Measurements from ENCODE around the gene FAM200C.

The FAM200C gene

DNA sequence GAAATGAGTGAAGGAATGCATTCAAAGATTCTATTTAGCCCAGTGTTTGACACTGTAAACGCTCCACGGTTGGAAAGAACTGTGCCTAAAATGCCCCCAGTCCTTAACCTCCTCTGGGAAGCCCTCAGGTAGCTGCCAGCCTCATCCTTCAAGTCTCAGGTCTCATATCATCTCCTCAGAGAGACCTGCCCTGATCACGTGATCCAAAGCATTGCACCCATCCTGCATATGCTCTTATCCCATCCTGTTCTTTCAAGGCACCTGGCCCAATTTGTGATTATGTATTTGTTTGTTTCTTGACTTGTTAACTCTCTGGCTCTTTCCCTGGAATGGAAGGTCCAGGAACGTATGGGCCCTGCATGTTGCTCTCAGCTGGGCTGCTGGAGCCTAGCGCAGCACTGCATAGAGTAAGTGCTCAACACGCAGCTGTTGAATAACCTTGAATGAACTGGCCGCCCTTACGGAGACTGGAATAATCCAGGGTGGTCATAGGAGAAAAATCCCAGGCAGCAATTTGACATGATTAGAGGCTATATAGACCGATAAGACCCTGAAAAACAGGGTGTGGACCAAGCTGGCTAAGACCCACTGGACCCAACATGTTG lies 38.1 kb downstream of the FAM200C start:
- H3K79me2 ChIP-seq (ENCODE audit: insufficient read depth, low read depth), result no peaks in the 10 kb centered on the region

GRCh38 chr5:160360310-160360709 lies 39.5 kb downstream of the FAM200C start:
- H3K27me3 ChIP-seq (ENCODE audit: insufficient read depth, low read depth), result no peaks in the 10 kb centered on the region
- no peak overlapping the region for H2AFZ ChIP-seq (ENCODE audit: low read depth)
- H3K36me3 ChIP-seq (ENCODE audit: insufficient read depth), result no peaks in the 10 kb centered on the region
- no peak for TF ChIP-seq CTCF (conservative IDR thresholded peaks at IDR 0.05; ENCODE audit: low read depth, low read length)
- no peak overlapping the region for H3K27ac ChIP-seq
- H3K4me1 ChIP-seq (ENCODE audit: low read depth, poor library complexity, severe bottlenecking), result no peaks in the 10 kb centered on the region
- no peaks in the 10 kb centered on the region for H3K79me2 ChIP-seq (ENCODE audit: insufficient read depth, low read depth)
- H4K20me1 ChIP-seq (ENCODE audit: insufficient read depth), result no peaks in the 10 kb centered on the region
- no peak overlapping the region for H3K4me2 ChIP-seq
- H3K4me3 ChIP-seq (IDR thresholded peaks at IDR 0.05; ENCODE audit: insufficient read depth, low read depth, low read length), result no peak overlapping the region
- H3K9ac ChIP-seq, result no peak overlapping the region

More for the DNA sequence above, 38.1 kb downstream of the FAM200C start:
- H3K4me2 ChIP-seq, result no peak overlapping the region
- no peaks in the 10 kb centered on the region for H3K4me1 ChIP-seq (ENCODE audit: low read depth, poor library complexity, severe bottlenecking)
- H3K27ac ChIP-seq, result no peak overlapping the region
- H3K27me3 ChIP-seq (ENCODE audit: insufficient read depth, low read depth), result no peaks in the 10 kb centered on the region
- no peak for TF ChIP-seq CTCF (conservative IDR thresholded peaks at IDR 0.05; ENCODE audit: low read depth, low read length)
- H4K20me1 ChIP-seq (ENCODE audit: insufficient read depth), result no peaks in the 10 kb centered on the region
- H3K36me3 ChIP-seq (ENCODE audit: insufficient read depth), result no peaks in the 10 kb centered on the region
- H3K9ac ChIP-seq, result no peak overlapping the region
- H2AFZ ChIP-seq (ENCODE audit: low read depth), result no peak overlapping the region
- H3K4me3 ChIP-seq (IDR thresholded peaks at IDR 0.05; ENCODE audit: insufficient read depth, low read depth, low read length), result no peak overlapping the region

DNA sequence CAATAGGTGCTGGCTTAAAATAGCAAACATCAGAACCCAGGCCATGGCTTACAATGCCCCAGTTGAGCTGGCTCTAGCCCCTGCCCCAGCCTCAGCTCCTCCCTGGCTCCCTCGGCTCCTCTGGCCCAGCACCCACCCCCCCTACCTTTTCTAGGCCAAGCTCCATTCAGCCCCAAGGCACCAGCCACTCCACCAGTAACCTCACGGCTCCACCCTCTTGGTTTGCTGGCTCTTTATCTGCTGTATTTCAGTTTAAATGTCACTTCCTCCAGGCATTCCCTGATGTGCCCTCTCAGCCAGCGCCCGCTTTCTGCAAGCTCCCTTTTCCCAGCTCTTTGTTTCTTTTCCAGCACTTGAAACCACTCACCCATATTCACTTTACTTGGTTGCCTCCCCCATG lies 40.0 kb downstream of the FAM200C start:
- Histone ChIP-seq H2AFZ (ENCODE audit: low read depth) (no peak overlapping the region), H3K36me3 (ENCODE audit: insufficient read depth) (no peaks in the 10 kb centered on the region), H3K4me1 (ENCODE audit: low read depth, poor library complexity, severe bottlenecking) (no peaks in the 10 kb centered on the region), H3K27ac (no peak overlapping the region), H3K79me2 (ENCODE audit: insufficient read depth, low read depth) (no peaks in the 10 kb centered on the region), H4K20me1 (ENCODE audit: insufficient read depth) (no peaks in the 10 kb centered on the region), H3K4me2 (no peak overlapping the region), H3K27me3 (ENCODE audit: insufficient read depth, low read depth) (no peaks in the 10 kb centered on the region), H3K9ac (no peak overlapping the region), H3K4me3 (IDR thresholded peaks at IDR 0.05; ENCODE audit: insufficient read depth, low read depth, low read length) (no peak overlapping the region)
- no peak for TF ChIP-seq CTCF (conservative IDR thresholded peaks at IDR 0.05; ENCODE audit: low read depth, low read length)

- no peaks in the 10 kb centered on the region for H3K27me3 ChIP-seq (ENCODE audit: insufficient read depth, low read depth)
- TF ChIP-seq CTCF (conservative IDR thresholded peaks at IDR 0.05; ENCODE audit: low read depth, low read length), result no peak
- H3K4me2 ChIP-seq, result no peak overlapping the region
- H3K79me2 ChIP-seq (ENCODE audit: insufficient read depth, low read depth), result no peaks in the 10 kb centered on the region
- H3K4me3 ChIP-seq (IDR thresholded peaks at IDR 0.05; ENCODE audit: insufficient read depth, low read depth, low read length), result no peak overlapping the region
- H3K27ac ChIP-seq, result no peak overlapping the region
- no peak overlapping the region for H3K9ac ChIP-seq
- H3K4me1 ChIP-seq (ENCODE audit: low read depth, poor library complexity, severe bottlenecking), result no peaks in the 10 kb centered on the region
- H3K36me3 ChIP-seq (ENCODE audit: insufficient read depth), result no peaks in the 10 kb centered on the region
- no peak overlapping the region for H2AFZ ChIP-seq (ENCODE audit: low read depth)
- H4K20me1 ChIP-seq (ENCODE audit: insufficient read depth), result no peaks in the 10 kb centered on the region
Observed at GRCh38 chr5:160359242-160359641, 40.6 kb downstream of the FAM200C start.
